ENCODE data around the gene EFCC1. TPM values are rescaled to one million over a fixed set of nuclear protein-coding genes. Genes with fewer than 3 reads are reported as not detected.

Gene EFCC1
- total and polyA plus RNA-seq, 2 of the 13 experiments (the other 11 are each of a cell fraction or from before 2014, with no cell fraction given), result not detected

DNA sequence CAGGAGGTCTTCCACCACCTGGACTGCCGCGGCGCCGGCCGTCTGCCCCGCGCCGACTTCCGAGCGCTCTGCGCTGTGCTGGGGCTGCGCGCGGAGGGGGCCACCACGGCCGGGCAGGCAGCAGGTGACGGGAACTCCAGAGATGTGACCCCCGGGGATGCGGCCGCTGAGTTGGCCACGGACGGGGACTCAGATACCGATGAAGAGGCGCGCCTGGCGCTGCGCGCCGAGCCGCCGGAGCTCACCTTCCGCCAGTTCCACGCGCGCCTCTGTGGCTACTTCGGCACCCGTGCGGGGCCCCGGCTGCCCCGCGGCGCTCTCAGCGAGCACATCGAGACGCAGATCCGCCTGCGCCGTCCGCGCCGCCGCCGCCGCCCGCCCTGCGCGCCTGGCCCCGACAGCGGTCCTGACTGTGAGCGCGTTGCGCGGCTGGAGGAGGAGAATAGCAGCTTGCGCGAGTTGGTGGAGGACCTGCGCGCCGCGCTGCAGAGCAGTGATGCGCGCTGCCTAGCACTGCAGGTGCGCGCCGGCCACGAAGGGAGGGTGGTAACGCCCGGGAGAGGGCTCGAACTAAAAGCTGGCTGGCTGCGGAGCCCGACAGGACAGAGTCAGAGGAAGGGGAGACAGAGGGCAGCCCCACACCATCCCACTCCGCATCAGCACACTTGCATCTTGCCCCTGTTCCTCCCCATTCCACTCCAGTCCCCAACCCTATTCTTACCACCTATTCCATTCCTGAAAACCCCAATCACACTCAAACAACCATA, 885 bp downstream of the EFCC1 start:
- H3K9me3 ChIP-seq (ENCODE audit: low read length), result no peaks in the 10 kb centered on the region
- WGBS (ENCODE audit: low lambda C conversion rate), result 51% methylated on average over 22 of the region's 81 CpGs
- H3K79me2 ChIP-seq (ENCODE audit: insufficient read depth, low read length), result no peaks in the 10 kb centered on the region
- H3K27me3 ChIP-seq (ENCODE audit: control insufficient read depth in 1 of 2, insufficient read depth in 2 of 2, low read length in 2 of 2), result peaks cover 0 to 44% of the 10 kb centered on the region in 2 experiments; a peak in 4 of 5 replicates
- ATAC-seq (no peak), FAIRE-seq (no peak), DNase-seq (ENCODE audit: low spot score) (no peak)
- H3K4me2 ChIP-seq (ENCODE audit: low read depth, low read length), result no peak overlapping the region
- H2AFZ ChIP-seq (ENCODE audit: low read length), result no peak overlapping the region
- no peak for TF ChIP-seq PHB2 (IDR thresholded peaks at IDR 0.05; ENCODE audit: partially characterized antibody)
- TF ChIP-seq ZNF589 (CRISPR knock-in tag; conservative IDR thresholded peaks at IDR 0.05), result no peak
- in situ Hi-C loops (cut with HindIII; ENCODE audit: extremely low pct_ligation_motif_present, low pct_unique_long_range_greater_than_20kb), result no loop called here
- no TSS peak for BruUV-seq (replicated peaks)
- no peak overlapping the region for H3K4me3 ChIP-seq (replicated peaks in 1 of 3; ENCODE audit: insufficient read depth in 1 of 3, low read depth in 2 of 3, low read length in 3 of 3)
- H3K9ac ChIP-seq (ENCODE audit: insufficient read depth, low read depth, low read length), result no peak overlapping the region
- no peaks in the 10 kb centered on the region; a peak in 1 of 5 replicates for H3K36me3 ChIP-seq (replicated peaks in 1 of 2; ENCODE audit: control insufficient read depth in 1 of 2, insufficient read depth in 2 of 2, low read length in 2 of 2)
- no peaks in the 10 kb centered on the region for H4K20me1 ChIP-seq (ENCODE audit: insufficient read depth, low read length)
- intact Hi-C loops (cut with micrococcal nuclease; ENCODE audit: unreplicated experiment), result no loop called here
- ChIA-PET CTCF (ENCODE audit: low intra/inter-chr PET ratio, low total read pairs) (no interaction called here), POLR2A (no interaction called here)
- peaks cover 62% of the 10 kb centered on the region for H3K4me1 ChIP-seq (ENCODE audit: insufficient read depth, low read length)
- no peak overlapping the region for H3K27ac ChIP-seq (ENCODE audit: extremely low read length, insufficient read depth, low read length)

- H4K20me1 ChIP-seq (ENCODE audit: insufficient read depth, low read length), result no peaks in the 10 kb centered on the region
- peak overlapping the region in 2 of 3 experiments; percentile 21 to 64; a peak in 3 of 6 replicates for H3K4me3 ChIP-seq (replicated peaks in 1 of 3; ENCODE audit: insufficient read depth in 1 of 3, low read depth in 2 of 3, low read length in 3 of 3)
- peaks cover 0 to 46% of the 10 kb centered on the region in 2 experiments for H3K27me3 ChIP-seq (ENCODE audit: control insufficient read depth in 1 of 2, insufficient read depth in 2 of 2, low read length in 2 of 2)
- DNase-seq (ENCODE audit: low spot score) (no peak), ATAC-seq (peak; percentile 6; the same call in 1 of the 3 replicates), FAIRE-seq (no peak)
- H3K36me3 ChIP-seq (replicated peaks in 1 of 2; ENCODE audit: control insufficient read depth in 1 of 2, insufficient read depth in 2 of 2, low read length in 2 of 2), result no peaks in the 10 kb centered on the region; a peak in 1 of 5 replicates
- no peaks in the 10 kb centered on the region for H3K79me2 ChIP-seq (ENCODE audit: insufficient read depth, low read length)
- H3K9me3 ChIP-seq (ENCODE audit: low read length), result no peaks in the 10 kb centered on the region
- intact Hi-C loops (cut with micrococcal nuclease; ENCODE audit: unreplicated experiment) (no loop called here), in situ Hi-C loops (cut with HindIII; ENCODE audit: extremely low pct_ligation_motif_present, low pct_unique_long_range_greater_than_20kb) (no loop called here)
- ChIA-PET POLR2A (interaction anchor here (1.7 kb wide), 1 partner anchor 13 kb away, joined by 3 read pairs; no protein-coding TSS in a partner anchor), CTCF (ENCODE audit: low intra/inter-chr PET ratio, low total read pairs) (no interaction called here)
- peaks cover 62% of the 10 kb centered on the region for H3K4me1 ChIP-seq (ENCODE audit: insufficient read depth, low read length)
- peak overlapping the region; percentile 22; the same call in 1 of the 2 replicates for H3K9ac ChIP-seq (ENCODE audit: insufficient read depth, low read depth, low read length)
- no peak overlapping the region for H2AFZ ChIP-seq (ENCODE audit: low read length)
- 50% methylated on average over 27 of the region's 28 CpGs for WGBS (ENCODE audit: low lambda C conversion rate)
- no peak overlapping the region for H3K27ac ChIP-seq (ENCODE audit: extremely low read length, insufficient read depth, low read length)
- no TSS peak for BruUV-seq (replicated peaks)
- H3K4me2 ChIP-seq (ENCODE audit: low read depth, low read length), result peak overlapping the region; percentile 78
- TF ChIP-seq GATA4 (IDR thresholded peaks at IDR 0.05; ENCODE audit: borderline replicate concordance, low read depth), result no peak
- no peak for TF ChIP-seq XBP1 (CRISPR knock-in tag; IDR thresholded peaks at IDR 0.05)
- TF ChIP-seq, protein P1, sequence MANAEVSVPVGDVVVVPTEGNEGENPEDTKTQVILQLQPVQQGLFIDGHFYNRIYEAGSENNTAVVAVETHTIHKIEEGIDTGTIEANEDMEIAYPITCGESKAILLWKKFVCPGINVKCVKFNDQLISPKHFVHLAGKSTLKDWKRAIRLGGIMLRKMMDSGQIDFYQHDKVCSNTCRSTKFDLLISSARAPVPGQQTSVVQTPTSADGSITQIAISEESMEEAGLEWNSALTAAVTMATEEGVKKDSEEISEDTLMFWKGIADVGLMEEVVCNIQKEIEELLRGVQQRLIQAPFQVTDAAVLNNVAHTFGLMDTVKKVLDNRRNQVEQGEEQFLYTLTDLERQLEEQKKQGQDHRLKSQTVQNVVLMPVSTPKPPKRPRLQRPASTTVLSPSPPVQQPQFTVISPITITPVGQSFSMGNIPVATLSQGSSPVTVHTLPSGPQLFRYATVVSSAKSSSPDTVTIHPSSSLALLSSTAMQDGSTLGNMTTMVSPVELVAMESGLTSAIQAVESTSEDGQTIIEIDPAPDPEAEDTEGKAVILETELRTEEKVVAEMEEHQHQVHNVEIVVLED (CRISPR knock-in tag; IDR thresholded peaks at IDR 0.05; ENCODE audit: borderline replicate concordance), result no peak
- TF ChIP-seq JUNB (CRISPR knock-in tag; IDR thresholded peaks at IDR 0.05; ENCODE audit: borderline replicate concordance), result no peak
- TF ChIP-seq PBX3 (CRISPR knock-in tag; IDR thresholded peaks at IDR 0.05; ENCODE audit: borderline replicate concordance), result no peak
- TF ChIP-seq CEBPG (CRISPR knock-in tag; IDR thresholded peaks at IDR 0.05), result no peak
- peak; percentile 50; the same call in 1 of the 2 replicates for TF ChIP-seq ZKSCAN1 (IDR thresholded peaks at IDR 0.05; ENCODE audit: low read length)
- TF ChIP-seq MAZ (IDR thresholded peaks at IDR 0.05; ENCODE audit: borderline replicate concordance, low read depth, low read length), result no peak
- TF ChIP-seq MAZ (CRISPR knock-in tag; IDR thresholded peaks at IDR 0.05; ENCODE audit: low read depth), result 0 out of 2 replicates have a peak, but pooled peaks have one; percentile 5
- no peak for TF ChIP-seq RCOR2 (CRISPR knock-in tag; IDR thresholded peaks at IDR 0.05)
- TF ChIP-seq NCOA1 (CRISPR knock-in tag; IDR thresholded peaks at IDR 0.05), result no peak
Measured at GRCh38 chr3:129002573-129003569, 1.8 kb downstream of the EFCC1 start.

Data from HepG2 (cell line).